Embryonic facial prominence (tissue), 1 donor: ENCODE measurements around the gene SPDYE4.

ENCODE experiments used
- DNase-seq: peaks from one replicate; pipeline ENCODE4 v3.0.0-alpha.2; 2016; ENCODE audit errors: extremely low spot score

SPDYE4 gene

DNA sequence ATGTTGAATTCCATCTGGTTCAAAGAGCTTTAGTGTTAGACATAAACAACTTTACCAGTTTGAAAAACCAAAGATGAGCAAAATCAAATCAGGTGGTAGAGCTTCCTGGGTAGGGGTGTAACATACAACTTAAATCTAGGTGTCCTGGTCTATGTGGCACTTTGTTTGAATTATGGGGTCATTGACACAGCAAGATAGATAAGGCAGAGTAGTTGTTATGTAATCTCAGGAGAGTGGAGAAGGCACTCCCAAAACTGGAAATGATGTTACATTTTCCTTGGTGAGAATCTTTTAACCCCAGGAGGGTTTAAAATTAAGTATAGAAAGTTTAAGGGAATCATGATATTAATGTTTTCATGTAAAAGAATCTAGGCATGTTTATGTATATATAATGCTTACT lies 45.6 kb downstream of the SPDYE4 start:
- no peak for DNase-seq

DNA sequence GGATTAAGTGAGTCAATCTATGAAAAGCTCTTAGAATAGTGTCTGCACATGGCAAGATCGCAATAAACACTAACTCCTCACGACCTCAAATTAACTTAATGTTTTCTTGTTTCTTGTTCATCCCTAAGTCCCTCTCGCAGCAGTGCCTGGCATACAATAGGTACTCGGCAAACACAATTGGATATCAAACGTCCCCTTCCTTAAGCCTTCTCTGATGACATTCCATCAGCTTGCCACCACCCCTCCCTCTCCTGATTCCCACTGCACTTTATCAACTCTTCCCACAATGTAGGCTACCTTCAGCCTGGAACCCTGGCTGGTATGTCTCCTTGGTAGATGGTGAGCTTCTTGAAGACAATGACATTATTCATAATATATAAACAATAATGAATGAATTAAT lies 47.1 kb downstream of the SPDYE4 start:
- no peak for DNase-seq

DNA sequence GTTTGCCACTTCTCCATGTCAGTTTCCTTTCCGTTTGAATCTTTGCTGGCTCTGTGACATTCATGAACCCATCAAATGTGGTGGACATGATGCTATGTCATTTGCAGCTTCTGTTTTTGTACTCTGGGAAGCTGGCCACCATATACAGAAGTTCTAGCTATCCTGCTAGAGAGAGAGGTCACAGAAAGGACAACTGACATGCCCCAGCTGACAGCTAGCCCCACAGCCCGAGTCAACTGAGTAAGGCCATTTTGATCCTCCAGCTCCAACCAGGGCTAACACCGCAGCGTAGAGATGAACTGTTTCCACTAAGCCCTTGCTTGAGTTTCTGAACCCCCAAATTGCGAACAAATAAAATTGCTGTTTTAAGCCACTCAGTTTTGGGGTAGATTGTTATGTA lies 47.5 kb downstream of the SPDYE4 start:
- no peak for DNase-seq

DNA sequence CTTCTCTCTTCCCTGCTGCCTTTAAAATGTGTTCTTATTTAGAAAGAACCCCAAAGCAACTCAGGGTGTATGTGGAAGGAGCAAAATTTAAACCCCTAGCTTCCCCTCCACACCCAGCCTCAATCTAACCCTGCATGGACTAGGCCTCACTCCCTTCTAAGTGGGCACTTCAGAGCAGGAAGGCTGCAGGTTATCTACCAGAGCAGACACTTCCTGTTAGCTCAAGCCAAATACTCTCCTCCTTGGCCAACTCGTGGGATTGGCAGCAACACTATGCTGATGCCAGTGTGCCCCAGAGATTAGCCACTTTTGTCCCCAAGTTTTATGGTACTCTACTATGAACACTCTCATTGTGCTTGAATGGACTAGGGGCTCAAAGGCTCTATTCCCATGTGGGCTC lies 49.3 kb downstream of the SPDYE4 start:
- DNase-seq = no peak

DNA sequence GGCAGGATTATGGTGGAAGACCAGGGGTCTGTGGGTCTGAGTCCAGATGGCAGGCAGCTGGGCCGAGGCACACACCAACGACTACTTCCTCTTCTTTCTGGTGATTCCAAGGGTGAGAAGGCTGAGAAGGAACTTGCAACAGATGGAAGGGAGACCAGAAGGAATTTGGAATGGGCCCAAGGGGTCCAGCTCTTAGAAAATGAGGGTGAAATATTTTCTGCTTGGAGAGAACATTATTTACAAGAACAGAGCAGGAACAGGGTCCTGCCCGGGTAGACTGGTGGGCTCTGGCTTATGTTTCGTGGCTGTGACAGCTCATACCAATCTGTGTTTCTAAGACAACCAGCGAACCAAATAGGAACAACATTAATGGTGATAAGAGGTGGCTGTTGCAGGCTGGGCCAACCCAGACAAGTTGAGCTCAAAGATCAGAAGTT lies 50.3 kb downstream of the SPDYE4 start:
- no peak for DNase-seq

DNA sequence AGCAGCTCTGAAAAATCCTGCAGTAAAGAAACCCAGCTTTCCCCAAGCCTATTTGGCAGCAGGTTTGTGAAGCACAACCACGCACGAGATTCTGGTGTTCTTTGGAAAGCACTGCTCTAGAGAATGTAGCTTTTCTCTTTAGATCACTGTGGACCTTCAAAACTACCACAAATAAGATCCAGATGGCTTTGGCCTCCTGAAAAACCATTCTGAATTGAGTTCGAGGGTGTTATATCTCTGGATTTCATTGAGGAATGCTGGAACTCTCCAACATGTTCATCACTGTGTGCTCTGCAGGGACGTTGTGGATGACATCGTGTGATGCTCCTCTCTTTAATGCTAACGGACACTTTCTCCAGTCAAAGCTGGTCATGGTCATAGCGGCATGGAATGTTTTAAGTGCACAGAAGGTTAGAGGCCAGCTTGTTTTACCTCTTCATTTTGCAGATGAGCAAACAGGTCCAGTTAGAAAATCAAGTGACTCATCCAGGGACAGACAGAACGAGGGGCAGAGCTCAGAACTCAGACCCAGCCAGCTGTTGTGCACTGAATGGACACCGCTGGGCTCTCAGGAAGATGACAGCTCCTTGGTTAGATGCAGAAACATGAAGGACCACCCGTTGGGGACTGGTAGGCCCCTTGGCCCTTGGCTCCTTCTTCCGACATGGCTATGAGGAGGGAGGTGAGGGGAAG lies 50.9 kb downstream of the SPDYE4 start:
- DNase-seq = no peak

DNA sequence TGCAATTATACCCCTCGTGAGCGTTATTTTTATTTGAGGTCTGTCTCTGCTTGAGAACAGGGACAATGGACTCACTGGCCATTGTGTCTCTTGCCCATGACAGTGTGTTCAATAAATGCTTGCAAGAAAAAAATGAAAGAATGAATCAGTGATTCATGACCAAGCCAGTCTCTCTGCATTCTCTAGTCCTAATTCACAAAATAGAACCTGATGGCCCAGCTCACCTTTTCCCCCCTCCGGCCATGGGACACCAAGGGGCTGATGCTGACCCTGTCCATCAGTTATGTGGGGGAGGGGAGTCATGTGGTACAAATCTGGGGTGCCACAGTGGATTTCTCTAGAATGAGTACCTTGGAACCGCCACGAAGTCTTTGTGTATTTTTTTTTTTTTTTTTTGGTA lies 51.9 kb downstream of the SPDYE4 start:
- no peak for DNase-seq

DNA sequence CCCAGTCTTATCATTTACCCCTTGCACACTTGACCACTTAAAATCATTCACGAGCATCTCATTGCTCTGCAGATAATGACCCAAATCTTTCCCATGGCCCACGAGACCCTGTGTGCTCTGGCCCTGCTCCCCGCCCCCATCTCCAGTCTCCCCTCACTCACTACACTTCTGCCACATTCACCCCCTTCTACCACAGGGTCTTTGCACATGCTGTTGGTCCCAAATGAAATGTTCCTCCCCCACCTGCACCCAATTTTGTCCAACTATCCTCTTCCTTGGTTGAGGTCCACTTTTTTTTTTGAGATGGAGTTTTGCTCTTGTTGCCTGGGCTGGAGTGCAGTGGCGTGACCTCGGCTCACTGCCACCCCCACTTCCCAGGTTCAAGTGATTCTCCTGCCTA lies 52.9 kb downstream of the SPDYE4 start:
- DNase-seq = no peak

DNA sequence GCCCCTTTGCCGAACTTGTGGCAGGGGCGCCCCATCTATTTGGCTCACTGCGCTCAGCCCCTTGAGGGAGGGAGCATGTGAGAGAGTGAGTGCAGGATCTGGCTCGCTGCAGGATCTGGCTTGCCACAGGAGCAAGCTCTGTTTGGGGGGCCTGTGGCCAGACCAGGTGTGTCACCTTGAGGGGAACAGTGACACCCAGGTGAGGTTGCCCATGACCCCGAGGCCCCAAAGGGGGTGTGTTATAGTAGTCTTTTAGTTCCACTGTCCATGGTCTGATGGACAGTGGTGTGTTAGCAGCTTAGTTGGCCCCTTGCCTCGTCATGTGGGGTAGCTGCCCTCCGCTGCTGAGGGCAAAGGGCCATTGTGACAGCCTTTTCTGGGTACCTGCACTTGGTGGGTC lies 55.3 kb downstream of the SPDYE4 start:
- DNase-seq = no peak

DNA sequence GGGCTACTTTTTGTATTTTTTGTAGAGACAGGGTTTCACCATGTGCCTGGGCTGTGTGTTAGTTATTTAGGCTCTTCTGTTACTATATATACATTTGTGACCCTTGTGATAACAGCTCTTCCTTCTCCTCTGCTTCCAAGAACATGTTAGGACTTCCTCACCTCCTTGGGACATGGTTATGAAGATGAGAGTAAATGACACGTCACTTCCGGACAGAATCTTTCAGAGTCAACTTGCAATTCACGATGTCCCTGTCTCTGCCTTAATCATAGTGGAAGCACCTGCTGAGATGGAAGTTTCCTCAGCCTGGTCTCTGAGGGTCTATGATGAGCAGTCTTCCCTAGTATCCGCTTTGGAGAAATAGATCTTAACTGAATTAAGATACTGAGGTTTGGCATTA lies 56.6 kb downstream of the SPDYE4 start:
- DNase-seq = no peak

DNA sequence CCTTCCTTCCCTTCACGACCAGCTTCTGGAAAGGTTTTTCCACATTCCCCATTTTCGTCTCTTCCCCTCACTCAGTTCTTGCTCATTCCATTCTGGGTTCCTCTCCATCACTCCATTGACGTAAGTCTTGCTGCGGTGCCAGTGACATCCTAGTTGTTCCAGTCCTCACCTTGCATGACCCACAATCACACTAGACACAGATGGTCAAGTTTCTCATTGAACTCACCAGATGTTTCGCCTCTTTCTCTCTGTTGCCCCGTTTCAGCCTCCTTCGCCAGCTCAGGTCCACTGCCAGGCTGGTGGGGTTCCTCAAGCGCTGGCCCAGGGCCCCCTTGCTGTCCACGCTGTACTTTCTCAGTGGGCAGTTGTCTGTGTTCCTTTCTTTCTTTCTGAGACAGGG lies 57.1 kb downstream of the SPDYE4 start:
- no peak for DNase-seq
